Astrocyte (in vitro differentiated cells and primary cell): ENCODE results near the gene CXCR5.

Experiments used
- EZH2 ChIP-seq: IDR thresholded peaks from 2 replicates; pipeline ENCODE4 v1.6.1; 2012; ENCODE audit warnings: mild to moderate bottlenecking, low read length, inconsistent platforms; ENCODE audit not compliant: insufficient read depth
- TF ChIP-seq, protein P1 (sequence below): IDR thresholded peaks from 2 replicates; pipeline ENCODE4 v1.5.1; 2011; ENCODE audit warnings: low read depth, mild to moderate bottlenecking, inconsistent platforms, low read length, moderate library complexity; ENCODE audit not compliant: insufficient read depth

DNA sequence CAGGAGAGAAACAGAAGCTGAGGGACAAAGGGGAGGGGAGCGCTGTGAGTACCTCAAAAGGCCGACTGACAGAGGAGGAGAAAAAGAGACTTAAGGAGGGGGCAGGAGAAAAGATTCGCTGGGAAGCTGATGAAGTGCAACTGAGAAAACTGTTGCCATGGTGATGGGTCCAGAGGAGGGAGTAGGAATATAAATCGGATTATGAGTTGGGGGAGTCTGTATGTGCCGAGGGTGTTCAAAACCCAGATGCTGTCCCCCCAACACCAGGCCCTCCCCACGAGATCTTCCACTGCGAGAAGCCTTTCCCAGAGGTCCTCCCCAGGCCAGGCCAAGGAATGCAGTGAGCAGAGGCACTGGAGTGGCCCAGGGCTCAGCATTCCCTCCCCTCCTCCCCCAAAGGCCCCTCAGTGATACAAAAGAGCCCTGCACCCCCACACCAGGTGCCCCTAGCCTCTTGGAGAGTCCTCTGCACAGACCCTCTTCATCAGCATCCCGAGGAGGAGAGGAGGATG is 55.8 kb downstream of the CXCR5 start:
- no peak for TF ChIP-seq EZH2
- TF ChIP-seq, protein P1, sequence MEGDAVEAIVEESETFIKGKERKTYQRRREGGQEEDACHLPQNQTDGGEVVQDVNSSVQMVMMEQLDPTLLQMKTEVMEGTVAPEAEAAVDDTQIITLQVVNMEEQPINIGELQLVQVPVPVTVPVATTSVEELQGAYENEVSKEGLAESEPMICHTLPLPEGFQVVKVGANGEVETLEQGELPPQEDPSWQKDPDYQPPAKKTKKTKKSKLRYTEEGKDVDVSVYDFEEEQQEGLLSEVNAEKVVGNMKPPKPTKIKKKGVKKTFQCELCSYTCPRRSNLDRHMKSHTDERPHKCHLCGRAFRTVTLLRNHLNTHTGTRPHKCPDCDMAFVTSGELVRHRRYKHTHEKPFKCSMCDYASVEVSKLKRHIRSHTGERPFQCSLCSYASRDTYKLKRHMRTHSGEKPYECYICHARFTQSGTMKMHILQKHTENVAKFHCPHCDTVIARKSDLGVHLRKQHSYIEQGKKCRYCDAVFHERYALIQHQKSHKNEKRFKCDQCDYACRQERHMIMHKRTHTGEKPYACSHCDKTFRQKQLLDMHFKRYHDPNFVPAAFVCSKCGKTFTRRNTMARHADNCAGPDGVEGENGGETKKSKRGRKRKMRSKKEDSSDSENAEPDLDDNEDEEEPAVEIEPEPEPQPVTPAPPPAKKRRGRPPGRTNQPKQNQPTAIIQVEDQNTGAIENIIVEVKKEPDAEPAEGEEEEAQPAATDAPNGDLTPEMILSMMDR, result no peak
